Purkinje cell (primary cell): ENCODE data around the gene UGT8. TPM values are rescaled to one million over a fixed set of nuclear protein-coding genes. Genes with fewer than 3 reads are reported as not detected.

Experiments
- polyA plus RNA-seq: library from polyadenylated mRNA; unstranded; fragments of >200 nt; fragmentation: Nextera tagmentation; gene quantifications from 2 replicates; pipeline ENCODE4 v1.2.1, GENCODE V29; 2014

Gene UGT8
- 5.2 and 15.4 TPM in 2 replicates for polyA plus RNA-seq

GRCh38 chr4:114598191-114599121, at the start of gene UGT8:
TSS of gene UGT8 (plus strand) at chr4:114598807. CDS start at chr4:114622881, 24,074 bp downstream.

